ENCODE results near the gene TP63.

- no peak for TF ChIP-seq CHD2 (IDR thresholded peaks at IDR 0.05; ENCODE audit: low read length, partially characterized antibody)
- TF ChIP-seq CTCF (IDR thresholded peaks at IDR 0.05), result no peak
- TF ChIP-seq ZSCAN20 (CRISPR knock-in tag; IDR thresholded peaks at IDR 0.05), result no peak
- TF ChIP-seq REST (IDR thresholded peaks at IDR 0.05), result no peak
- TF ChIP-seq POLR2A (IDR thresholded peaks at IDR 0.05; ENCODE audit: low read length), result no peak
- TF ChIP-seq EP300 (IDR thresholded peaks at IDR 0.05), result no peak
- TF ChIP-seq NR3C1 (IDR thresholded peaks at IDR 0.05), result no peak
- TF ChIP-seq USF2 (IDR thresholded peaks at IDR 0.05), result no peak
- no peak for TF ChIP-seq RAD21 (conservative IDR thresholded peaks at IDR 0.05 in 1 of 2, IDR thresholded peaks at IDR 0.05 in 1 of 2)
- TF ChIP-seq PBX3 (IDR thresholded peaks at IDR 0.05), result no peak
- TF ChIP-seq CEBPB (IDR thresholded peaks at IDR 0.05), result no peak
- no peak for TF ChIP-seq MAZ (IDR thresholded peaks at IDR 0.05; ENCODE audit: borderline replicate concordance, low read depth, low read length)
These were observed 178.4 kb downstream of the TP63 start for GRCh38 chr3:189809583-189809982.

Measured in A549 (cell line).